Measurements from ENCODE around the gene CEP170B.
"Not testable (repeated sequence)": the region's sequence is repeated elsewhere in the genome, so short reads cannot be mapped to it uniquely, and the experiment has no call there.

CEP170B gene

GRCh38 chr14:104939666-104940410 is 74.8 kb downstream of the CEP170B start:
- H4K20me1 ChIP-seq: no peaks in the 10 kb centered on the region; the same call in 1 of the 2 replicates
- no peak for TF ChIP-seq Cebpa-rat (IDR thresholded peaks at IDR 0.05)
- H3K9ac ChIP-seq: no peak overlapping the region
- H3K4me1 ChIP-seq: peaks cover 28% of the 10 kb centered on the region
- H3K4me3 ChIP-seq: no peak overlapping the region
- no peak overlapping the region for H3K4me2 ChIP-seq
- no peak overlapping the region for H3K27ac ChIP-seq
- H3K36me3 ChIP-seq: peaks cover 12% of the 10 kb centered on the region; the same call in 1 of the 2 replicates
- H3K27me3 ChIP-seq: no peaks in the 10 kb centered on the region
- no peaks in the 10 kb centered on the region for H3K9me3 ChIP-seq

GRCh38 chr14:104940526-104941150 is 75.6 kb downstream of the CEP170B start:
- Histone ChIP-seq H3K27ac (no peak overlapping the region), H3K36me3 (peaks cover 12% of the 10 kb centered on the region; the same call in 1 of the 2 replicates), H3K4me1 (peaks cover 20% of the 10 kb centered on the region), H3K9me3 (no peaks in the 10 kb centered on the region), H3K4me2 (no peak overlapping the region), H3K9ac (no peak overlapping the region), H3K27me3 (no peaks in the 10 kb centered on the region), H4K20me1 (no peaks in the 10 kb centered on the region; the same call in 1 of the 2 replicates), H3K4me3 (no peak overlapping the region)
- TF ChIP-seq Cebpa-rat (IDR thresholded peaks at IDR 0.05): no peak

DNA sequence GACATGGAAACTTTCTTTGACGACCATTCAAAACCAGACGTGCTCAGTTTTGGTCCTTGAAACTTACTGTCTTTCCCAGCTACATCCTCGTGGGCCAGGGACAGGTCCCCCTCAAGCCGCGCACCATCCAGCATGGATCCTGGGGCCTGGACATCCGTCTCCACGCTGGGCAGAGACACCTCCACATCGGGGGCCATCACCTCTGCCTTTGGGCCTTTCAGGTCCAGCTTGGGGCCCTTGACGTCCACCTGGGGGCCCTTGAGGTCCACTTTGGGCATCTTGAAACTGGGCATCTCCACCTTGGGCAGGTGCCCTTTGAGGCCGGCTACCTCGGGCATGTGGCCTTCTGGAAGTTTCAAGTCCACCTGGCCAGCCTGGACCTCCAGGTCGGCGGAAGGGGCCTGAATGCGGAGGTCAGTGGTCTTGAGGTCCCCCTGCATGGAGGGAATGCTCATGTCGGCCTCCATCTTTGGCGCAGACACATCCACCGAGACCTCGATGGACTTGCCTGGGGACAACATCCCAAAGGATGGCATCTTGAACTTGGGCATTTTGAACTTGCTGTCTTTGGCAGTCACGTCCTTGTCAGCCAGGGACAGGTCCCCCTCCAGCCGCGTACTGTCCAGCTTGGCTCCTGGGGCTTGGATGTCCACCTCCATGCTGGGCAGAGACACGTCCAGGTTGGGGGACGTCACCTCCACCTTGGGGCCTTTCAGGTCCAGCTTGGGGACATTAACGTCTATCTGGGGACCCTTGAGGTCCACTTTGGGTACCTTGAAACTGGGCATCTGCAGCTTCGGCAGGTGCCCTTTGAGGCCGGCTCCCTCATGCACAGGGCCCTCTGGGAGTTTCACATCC is 76.7 kb downstream of the CEP170B start:
- H3K4me1 ChIP-seq: peaks cover 9% of the 10 kb centered on the region
- H3K9ac ChIP-seq: no peak overlapping the region
- TF ChIP-seq Cebpa-rat (IDR thresholded peaks at IDR 0.05): no peak
- no peaks in the 10 kb centered on the region for H3K27me3 ChIP-seq
- no peaks in the 10 kb centered on the region for H3K9me3 ChIP-seq
- no peaks in the 10 kb centered on the region; the same call in 1 of the 2 replicates for H4K20me1 ChIP-seq
- no peak overlapping the region for H3K4me3 ChIP-seq
- peaks cover 12% of the 10 kb centered on the region; the same call in 1 of the 2 replicates for H3K36me3 ChIP-seq
- no peak overlapping the region for H3K27ac ChIP-seq
- H3K4me2 ChIP-seq: no peak overlapping the region

GRCh38 chr14:104942586-104942985 is 77.5 kb downstream of the CEP170B start:
- Histone ChIP-seq H3K36me3 (peaks cover 12% of the 10 kb centered on the region; the same call in 1 of the 2 replicates), H3K9me3 (no peaks in the 10 kb centered on the region), H3K27ac (no peak overlapping the region), H3K4me3 (no peak overlapping the region), H3K27me3 (no peaks in the 10 kb centered on the region), H3K4me1 (0 out of 2 replicates have a peak, but pooled peaks cover 2% of the 10 kb centered on the region), H3K4me2 (no peak overlapping the region), H4K20me1 (no peaks in the 10 kb centered on the region; the same call in 1 of the 2 replicates), H3K9ac (no peak overlapping the region)
- no peak for TF ChIP-seq Cebpa-rat (IDR thresholded peaks at IDR 0.05)

DNA sequence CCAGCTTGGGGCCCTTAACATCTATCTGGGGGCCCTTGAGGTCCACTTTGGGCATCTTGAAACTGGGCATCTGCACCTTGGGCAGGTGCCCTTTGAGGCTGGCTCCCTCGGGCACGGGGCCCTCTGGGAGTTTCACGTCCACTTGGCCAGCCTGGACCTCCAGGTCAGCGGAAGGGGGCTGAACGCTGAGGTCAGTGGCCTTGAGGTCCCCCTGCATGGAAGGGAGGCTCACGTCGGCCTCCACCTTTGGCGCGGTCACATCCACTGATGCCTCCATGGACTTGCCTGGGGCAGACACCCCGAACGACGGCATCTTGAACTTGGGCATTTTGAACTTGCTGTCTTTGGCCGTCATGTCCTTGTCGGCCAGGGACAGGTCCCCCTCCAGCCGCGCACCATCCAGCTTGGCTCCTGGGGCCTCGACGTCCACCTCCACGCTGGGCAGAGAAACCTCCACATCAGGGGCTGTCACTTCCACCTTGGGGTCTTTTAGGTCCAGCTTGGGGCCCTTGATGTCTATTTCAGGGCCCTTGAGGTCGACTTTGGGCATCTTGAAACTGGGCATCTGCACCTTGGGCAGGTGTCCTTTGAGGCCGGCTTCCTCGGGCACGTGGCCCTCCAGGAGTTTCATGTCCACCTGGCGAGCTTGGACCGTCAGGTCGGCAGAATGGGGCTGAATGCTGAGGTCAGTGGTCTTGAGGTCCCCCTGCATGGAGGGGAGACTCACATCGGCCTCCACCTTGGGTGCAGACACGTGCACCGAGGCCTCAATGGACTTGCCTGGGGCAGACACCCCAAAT is 78.3 kb downstream of the CEP170B start:
- H4K20me1 ChIP-seq, H3K4me3 ChIP-seq, H3K4me2 ChIP-seq: not testable (repeated sequence)

GRCh38 chr14:104944016-104944308 is 78.9 kb downstream of the CEP170B start:
- not testable (repeated sequence) for H3K4me3 ChIP-seq, H3K27me3 ChIP-seq, H3K9ac ChIP-seq, H3K4me2 ChIP-seq, H3K9me3 ChIP-seq, H4K20me1 ChIP-seq, H3K27ac ChIP-seq, H3K4me1 ChIP-seq
- H3K36me3 ChIP-seq: peaks cover 12% of the 10 kb centered on the region; the same call in 1 of the 2 replicates

More for the DNA sequence above, 78.3 kb downstream of the CEP170B start:
- not testable (repeated sequence) for H3K27ac ChIP-seq, H3K9me3 ChIP-seq, H3K4me1 ChIP-seq, H3K9ac ChIP-seq, H3K27me3 ChIP-seq
- peaks cover 12% of the 10 kb centered on the region; the same call in 1 of the 2 replicates for H3K36me3 ChIP-seq

DNA sequence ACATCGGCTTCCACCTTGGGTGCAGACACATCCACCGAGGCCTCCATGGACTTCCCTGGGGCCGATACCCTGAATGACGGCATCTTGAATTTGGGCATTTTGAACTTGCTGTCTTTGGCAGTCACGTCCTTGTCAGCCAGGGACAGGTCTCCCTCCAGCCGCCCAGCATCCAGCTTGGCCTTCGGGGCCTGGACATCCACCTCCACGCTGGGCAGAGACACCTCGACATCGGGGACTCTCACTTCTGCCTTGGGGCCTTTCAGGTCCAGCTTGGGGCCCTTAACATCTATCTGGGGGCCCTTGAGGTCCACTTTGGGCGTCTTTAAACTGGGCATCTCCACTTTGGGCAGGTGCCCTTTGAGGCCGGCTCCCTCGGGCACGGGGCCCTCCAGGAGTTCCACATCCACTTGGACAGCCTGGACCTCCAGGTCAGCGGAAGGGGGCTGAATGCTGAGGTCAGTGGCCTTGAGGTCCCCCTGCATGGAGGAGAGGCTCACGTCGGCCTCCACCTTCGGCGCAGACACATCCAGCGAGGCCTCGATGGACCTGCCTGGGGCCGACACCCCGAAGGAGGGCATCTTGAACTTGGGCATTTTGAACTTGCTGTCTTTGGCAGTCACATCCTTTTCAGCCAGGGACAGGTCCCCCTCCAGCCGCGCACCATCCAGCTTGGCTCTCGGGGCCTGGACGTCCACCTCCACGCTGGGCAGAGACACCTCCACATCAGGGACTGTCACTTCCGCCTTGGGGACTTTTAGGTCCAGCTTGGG is 79.6 kb downstream of the CEP170B start:
- H3K4me2 ChIP-seq, H3K27me3 ChIP-seq, H4K20me1 ChIP-seq, H3K27ac ChIP-seq, H3K9me3 ChIP-seq, H3K9ac ChIP-seq, H3K4me1 ChIP-seq, H3K4me3 ChIP-seq: not testable (repeated sequence)
- peaks cover 14% of the 10 kb centered on the region; the same call in 1 of the 2 replicates for H3K36me3 ChIP-seq

DNA sequence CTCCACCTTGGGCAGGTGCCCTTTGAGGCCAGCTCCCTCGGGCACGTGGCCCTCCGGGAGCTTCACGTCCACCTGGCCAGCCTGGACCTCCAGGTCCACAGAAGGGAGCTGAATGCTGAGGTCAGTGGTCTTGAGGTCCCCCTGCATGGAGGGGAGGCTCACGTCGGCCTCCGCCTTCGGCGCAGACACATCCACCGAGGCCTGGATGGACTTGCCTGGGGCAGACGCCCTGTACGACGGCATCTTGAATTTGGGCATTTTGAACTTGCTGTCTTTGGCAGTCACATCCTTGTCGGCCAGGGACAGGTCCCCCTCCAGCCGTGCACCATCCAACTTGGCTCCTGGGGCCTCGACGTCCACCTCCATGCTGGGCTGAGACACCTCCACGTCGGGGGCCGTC is 80.2 kb downstream of the CEP170B start:
- peaks cover 17% of the 10 kb centered on the region; the same call in 1 of the 2 replicates for H3K36me3 ChIP-seq
- H3K27me3 ChIP-seq, H3K9ac ChIP-seq, H3K4me3 ChIP-seq, H3K9me3 ChIP-seq, H3K4me1 ChIP-seq, H4K20me1 ChIP-seq, H3K4me2 ChIP-seq, H3K27ac ChIP-seq: not testable (repeated sequence)

All from BLaER1 (cell line).